Adrenal gland (tissue), 12 donors: ENCODE data around the gene MBNL2. TPM values are rescaled to one million over a fixed set of nuclear protein-coding genes. Genes with fewer than 3 reads are reported as not detected.

Experiments used
- DNase-seq, 7 donors: peaks; one replicate each; pipeline ENCODE4 v3.0.0-alpha.2; 2019 to 2020
- H3K27ac ChIP-seq, 5 donors: fragments of 200-600 bp; sonication (generic) in 4 of 5; 1 replicate in 3 of 5; 2 replicates in 2 of 5; pipeline versions ENCODE4 v1.5.1 to v1.8.0; 2016 to 2020; ENCODE audit warnings: mild to moderate bottlenecking in 1 of 5
- H3K27me3 ChIP-seq: fragments of 200-600 bp; 2 replicates; pipeline ENCODE4 v1.8.0; 2021
- H3K36me3 ChIP-seq, 2 donors: fragments of 200-600 bp; replicated peaks in 1 of 2; 1 replicate in 1 of 2; 2 replicates in 1 of 2; pipeline versions ENCODE4 v1.5.1 to v1.8.0; 2018 to 2022
- H3K4me1 ChIP-seq, 2 donors: fragments of 200-600 bp; replicated peaks in 1 of 2; 1 replicate in 1 of 2; 2 replicates in 1 of 2; pipeline versions ENCODE4 v1.5.1 to v1.8.0; 2018 to 2021
- H3K4me3 ChIP-seq, 4 donors: fragments of 200-600 bp; sonication (generic) in 3 of 4; one replicate each; pipeline ENCODE4 v1.5.1; 2016 to 2018
- H3K9me3 ChIP-seq, 3 donors: fragments of 200-600 bp; sonication (generic) in 1 of 3; replicated peaks in 1 of 3; 1 replicate in 2 of 3; 2 replicates in 1 of 3; pipeline versions ENCODE4 v1.5.1 to v1.8.0; 2016 to 2021
- CTCF ChIP-seq, 6 experiments: fragments of 450-650 bp in 4 of 6; fragments of 200-600 bp in 2 of 6; sonication (generic) in 1 of 6; IDR thresholded peaks; 1 replicate in 5 of 6; 2 replicates in 1 of 6; pipeline versions ENCODE4 v1.5.1 to v1.8.0; 2016 to 2021; ENCODE audit warnings: antibody characterized with exemption in 6 of 6, mild to moderate bottlenecking in 2 of 6, moderate library complexity in 1 of 6
- POLR2A ChIP-seq, 2 donors: fragments of 450-650 bp; IDR thresholded peaks; one replicate each; pipeline ENCODE4 v1.6.1; 2017; ENCODE audit warnings: antibody characterized with exemption in 2 of 2, mild to moderate bottlenecking in 2 of 2, moderate library complexity in 1 of 2
- WGBS, 4 donors: extraction: QIAGEN DNeasy Blood & Tissue Kit in 2 of 4; methylation state at CpG; one replicate each; pipeline versions ENCODE4 v1.1.5 to v1.1.7; 2013 to 2017; 5-methylcytosine and 5-hydroxymethylcytosine counted together
- intact Hi-C, 2 donors: fragments of 100-400 bp; cut with DNase I; formaldehyde crosslinking; loops; one replicate each; pipeline versions ENCODE4 v1.14.1 to v1.15.0; 2022 to 2023
- polyA plus RNA-seq, 3 donors: library from polyadenylated mRNA; stranded (reverse); fragments of 200-250 nt in 2 of 3; fragments of 350-450 nt in 1 of 3; fragmentation: Illumina TruSeq in 1 of 3; extraction: RNeasy Lipid Tissue Mini Kit (QIAGEN cat#74804) in 1 of 3; gene quantifications; one replicate each; pipeline ENCODE4 v1.2.3, GENCODE V29; 2013 to 2014
- total RNA-seq, 9 donors: library from RNA; depleted of rRNA in 4 of 9; stranded (reverse); fragments of >200 nt in 4 of 9; fragments of 120-200 nt in 1 of 9; fragmentation: NEBNext Ultra II Directional in 1 of 9; extraction: Animal tissue kit (Norgen Biotek cat#: 25700) in 1 of 9; gene quantifications; one replicate each; pipeline versions ENCODE4 v1.1.0 to v1.2.4, GENCODE V29; 2013 to 2023
- donor health status: healthy with polysubstance abuse.
- donor health status: Bipolar disorder and iron deficiency.
- donor health status: DM: yes; HTN: yes; CAD: no.
- donor health status: DM: no; HTN: no; CAD: no.
- donor health status: DM: no; HTN: no; CAD: no.
- donor health status: DM: yes; HTN: yes; CAD: no.

The MBNL2 gene
- total and polyA plus RNA-seq, 12 donors, result 29.2 to 250 (median 130) TPM

- no peak overlapping the region for H3K4me3 ChIP-seq
- TF ChIP-seq CTCF (IDR thresholded peaks at IDR 0.05) (no peak), POLR2A (IDR thresholded peaks at IDR 0.05) (no peak)
- intact Hi-C loops, result no loop called here
- H3K9me3 ChIP-seq, result no peaks in the 10 kb centered on the region
- 77 to 88% (median 80%) methylated on average over 1 of the region's 1 CpG for WGBS, 4 donors
- H3K27me3 ChIP-seq, result no peaks in the 10 kb centered on the region
- no peaks in the 10 kb centered on the region for H3K36me3 ChIP-seq
- H3K27ac ChIP-seq, result no peak overlapping the region
- H3K4me1 ChIP-seq, result peaks cover 45 to 95% of the 10 kb centered on the region in 2 donors
- no peak for DNase-seq
These were observed 30.6 kb downstream of the MBNL2 start for GRCh38 chr13:97252735-97253134.

- DNase-seq, result no peak
These were observed 31.6 kb downstream of the MBNL2 start for GRCh38 chr13:97253581-97254293.

GRCh38 chr13:97254816-97255215 lies 32.7 kb downstream of the MBNL2 start:
- intact Hi-C loops, result no loop called here
- 32 to 54% (median 42%) methylated on average over 2 of the region's 2 CpGs for WGBS, 4 donors
- H3K4me1 ChIP-seq, result peaks cover 61 to 95% of the 10 kb centered on the region in 2 donors

More at GRCh38 chr13:97253581-97254293, 31.6 kb downstream of the MBNL2 start:
- H3K4me1 ChIP-seq, result peaks cover 54 to 95% of the 10 kb centered on the region in 2 donors
- TF ChIP-seq CTCF (IDR thresholded peaks at IDR 0.05) (no peak), POLR2A (IDR thresholded peaks at IDR 0.05) (no peak)
- peak overlapping the region in 1 of 5 donors; percentile 95 for H3K27ac ChIP-seq
- intact Hi-C loops, result no loop called here
- H3K9me3 ChIP-seq, result no peaks in the 10 kb centered on the region
- no peaks in the 10 kb centered on the region for H3K27me3 ChIP-seq
- no peak overlapping the region for H3K4me3 ChIP-seq
- H3K36me3 ChIP-seq, result no peaks in the 10 kb centered on the region
- WGBS, 4 donors, result 94 to 98% (median 97%) methylated on average over 8 of the region's 8 CpGs

GRCh38 chr13:97255515-97256021 lies 33.4 kb downstream of the MBNL2 start:
- no peak for TF ChIP-seq CTCF (IDR thresholded peaks at IDR 0.05)
- no peak for TF ChIP-seq POLR2A (IDR thresholded peaks at IDR 0.05)
- peaks cover 61 to 95% of the 10 kb centered on the region in 2 donors for H3K4me1 ChIP-seq
- no peaks in the 10 kb centered on the region for H3K9me3 ChIP-seq
- H3K4me3 ChIP-seq, result no peak overlapping the region
- WGBS, 4 donors, result 36 to 42% (median 40%) methylated on average over 3 of the region's 3 CpGs
- H3K36me3 ChIP-seq, result no peaks in the 10 kb centered on the region
- no peak for DNase-seq
- peak overlapping the region; percentile 81 to 95 (median 89) for H3K27ac ChIP-seq
- no peaks in the 10 kb centered on the region for H3K27me3 ChIP-seq
- intact Hi-C loops, result no loop called here

More at GRCh38 chr13:97254816-97255215, 32.7 kb downstream of the MBNL2 start:
- Histone ChIP-seq H3K9me3 (no peaks in the 10 kb centered on the region), H3K27ac (peak overlapping the region; percentile 81 to 95 (median 89)), H3K4me3 (no peak overlapping the region), H3K27me3 (no peaks in the 10 kb centered on the region), H3K36me3 (no peaks in the 10 kb centered on the region)
- DNase-seq, result no peak
- no peak for TF ChIP-seq CTCF (IDR thresholded peaks at IDR 0.05)
- TF ChIP-seq POLR2A (IDR thresholded peaks at IDR 0.05), result no peak
